ENCODE measurements around the gene ERVK3-1.
"Not testable (repeated sequence)": the region's sequence is repeated elsewhere in the genome, so short reads cannot be mapped to it uniquely, and the experiment has no call there.

- TF ChIP-seq, protein P1, sequence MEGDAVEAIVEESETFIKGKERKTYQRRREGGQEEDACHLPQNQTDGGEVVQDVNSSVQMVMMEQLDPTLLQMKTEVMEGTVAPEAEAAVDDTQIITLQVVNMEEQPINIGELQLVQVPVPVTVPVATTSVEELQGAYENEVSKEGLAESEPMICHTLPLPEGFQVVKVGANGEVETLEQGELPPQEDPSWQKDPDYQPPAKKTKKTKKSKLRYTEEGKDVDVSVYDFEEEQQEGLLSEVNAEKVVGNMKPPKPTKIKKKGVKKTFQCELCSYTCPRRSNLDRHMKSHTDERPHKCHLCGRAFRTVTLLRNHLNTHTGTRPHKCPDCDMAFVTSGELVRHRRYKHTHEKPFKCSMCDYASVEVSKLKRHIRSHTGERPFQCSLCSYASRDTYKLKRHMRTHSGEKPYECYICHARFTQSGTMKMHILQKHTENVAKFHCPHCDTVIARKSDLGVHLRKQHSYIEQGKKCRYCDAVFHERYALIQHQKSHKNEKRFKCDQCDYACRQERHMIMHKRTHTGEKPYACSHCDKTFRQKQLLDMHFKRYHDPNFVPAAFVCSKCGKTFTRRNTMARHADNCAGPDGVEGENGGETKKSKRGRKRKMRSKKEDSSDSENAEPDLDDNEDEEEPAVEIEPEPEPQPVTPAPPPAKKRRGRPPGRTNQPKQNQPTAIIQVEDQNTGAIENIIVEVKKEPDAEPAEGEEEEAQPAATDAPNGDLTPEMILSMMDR (IDR thresholded peaks at IDR 0.05), result not testable (repeated sequence)
- TF ChIP-seq POLR2A (IDR thresholded peaks at IDR 0.05), result not testable (repeated sequence)
These were observed 46.9 kb upstream of the ERVK3-1 start for GRCh38 chr19:58258259-58258658.
